WTC11 (cell line): ENCODE measurements around the gene AADACL4. TPM values are rescaled to one million over a fixed set of nuclear protein-coding genes. Genes with fewer than 3 reads are reported as not detected.

Experiments used
- ATAC-seq: fragments of 200-7000 bp; cut with Tn5 transposase; 2 replicates; pipeline ENCODE4 v1.10.0; 2021; ENCODE audit warnings: mild to moderate bottlenecking, moderate library complexity
- CTCF ChIA-PET: fragments of 300-600 bp; sonication (Branson Sonifier 250); formaldehyde crosslinking; loops from one replicate; lab custom pipeline; 2021; ENCODE audit warnings: antibody characterized with exemption; lab: Charles Lee
- POLR2A ChIA-PET: fragments of 350-600 bp; sonication (Branson Sonifier 250); formaldehyde crosslinking; loops from one replicate; lab custom pipeline; 2021; ENCODE audit warnings: antibody characterized with exemption; lab: Charles Lee
- DNase-seq: peaks from one replicate; pipeline ENCODE4 v3.0.0; 2021; ENCODE audit warnings: low spot score
- H3K27ac Mint-ChIP-seq: 2 replicates; pipeline ENCODE4 v1.8.0; 2021; ENCODE audit warnings: mixed read lengths
- H3K27me3 Mint-ChIP-seq: 2 replicates; pipeline ENCODE4 v1.8.0; 2021; ENCODE audit warnings: low read depth, mild to moderate bottlenecking, moderate library complexity, mixed read lengths
- H3K36me3 Mint-ChIP-seq: 2 replicates; pipeline ENCODE4 v1.8.0; 2021; ENCODE audit warnings: mixed read lengths
- H3K4me1 Mint-ChIP-seq: 2 replicates; pipeline ENCODE4 v1.8.0; 2022; ENCODE audit warnings: mixed read lengths
- H3K4me3 Mint-ChIP-seq: 2 replicates; pipeline ENCODE4 v1.8.0; 2021; ENCODE audit warnings: mild to moderate bottlenecking, moderate library complexity, mixed read lengths
- H3K9me3 Mint-ChIP-seq: 2 replicates; pipeline ENCODE4 v1.8.0; 2021; ENCODE audit warnings: mixed read lengths
- ATF2 ChIP-seq: sonication (generic); formaldehyde crosslinking; IDR thresholded peaks from 2 replicates; pipeline ENCODE4 v1.8.1; 2022; ENCODE audit warnings: low read depth, missing genetic modification reagents, borderline replicate concordance
- E2F4 ChIP-seq: sonication (generic); formaldehyde crosslinking; IDR thresholded peaks from 2 replicates; pipeline ENCODE4 v1.8.1; 2022; ENCODE audit warnings: low read depth, mild to moderate bottlenecking, moderate library complexity, missing genetic modification reagents, borderline replicate concordance
- EMX1 ChIP-seq: fragments of 250-450 bp; sonication (Bioruptor Pico); IDR thresholded peaks from 2 replicates; pipeline ENCODE4 v1.8.0; 2021; ENCODE audit warnings: mild to moderate bottlenecking
- ETV6 ChIP-seq: sonication (generic); formaldehyde crosslinking; IDR thresholded peaks from 2 replicates; pipeline ENCODE4 v1.8.1; 2022; ENCODE audit warnings: mild to moderate bottlenecking, missing genetic modification reagents
- FOXP1 ChIP-seq: sonication (generic); formaldehyde crosslinking; IDR thresholded peaks from 2 replicates; pipeline ENCODE4 v1.8.0; 2022; ENCODE audit warnings: missing genetic modification reagents, mild to moderate bottlenecking, moderate library complexity, borderline replicate concordance
- FOXP4 ChIP-seq: sonication (generic); formaldehyde crosslinking; IDR thresholded peaks from 2 replicates; pipeline ENCODE4 v1.8.0; 2022; ENCODE audit warnings: mild to moderate bottlenecking, missing genetic modification reagents
- GTF2I ChIP-seq: fragments of 250-450 bp; sonication (Bioruptor Pico); conservative IDR thresholded peaks from 2 replicates; pipeline ENCODE4 v1.4.0; 2021; ENCODE audit warnings: mild to moderate bottlenecking
- MLX ChIP-seq: sonication (generic); formaldehyde crosslinking; IDR thresholded peaks from 2 replicates; pipeline ENCODE4 v1.8.1; 2023; ENCODE audit warnings: mild to moderate bottlenecking, missing genetic modification reagents, moderate library complexity
- MXD4 ChIP-seq: fragments of 250-450 bp; sonication (Bioruptor Pico); IDR thresholded peaks from 2 replicates; pipeline ENCODE4 v1.8.0; 2021; ENCODE audit warnings: mild to moderate bottlenecking, moderate library complexity, borderline replicate concordance
- NFE2L1 ChIP-seq: sonication (generic); formaldehyde crosslinking; IDR thresholded peaks from 2 replicates; pipeline ENCODE4 v1.8.1; 2023; ENCODE audit warnings: missing genetic modification reagents
- OVOL2 ChIP-seq: fragments of 250-450 bp; sonication (Bioruptor Pico); IDR thresholded peaks from 2 replicates; pipeline ENCODE4 v1.9.0; 2021; ENCODE audit warnings: mild to moderate bottlenecking, borderline replicate concordance
- RORB ChIP-seq: fragments of 250-450 bp; sonication (Bioruptor Pico); IDR thresholded peaks from 2 replicates; pipeline ENCODE4 v1.9.0; 2021; ENCODE audit warnings: mild to moderate bottlenecking
- SMAD3 ChIP-seq: sonication (generic); formaldehyde crosslinking; IDR thresholded peaks from 2 replicates; pipeline ENCODE4 v1.8.0; 2022; ENCODE audit warnings: missing genetic modification reagents, mild to moderate bottlenecking, borderline replicate concordance
- SP1 ChIP-seq: sonication (generic); formaldehyde crosslinking; conservative IDR thresholded peaks from 2 replicates; pipeline ENCODE4 v1.8.1; 2022; ENCODE audit warnings: missing genetic modification reagents
- TEAD1 ChIP-seq: sonication (generic); formaldehyde crosslinking; IDR thresholded peaks from 2 replicates; pipeline ENCODE4 v1.8.0; 2022; ENCODE audit warnings: mild to moderate bottlenecking, missing genetic modification reagents
- TP53 ChIP-seq: sonication (generic); formaldehyde crosslinking; IDR thresholded peaks from 2 replicates; pipeline ENCODE4 v1.8.1; 2023; ENCODE audit warnings: mild to moderate bottlenecking, missing genetic modification reagents
- USF2 ChIP-seq: sonication (generic); formaldehyde crosslinking; IDR thresholded peaks from 2 replicates; pipeline ENCODE4 v1.8.1; 2023; ENCODE audit warnings: mild to moderate bottlenecking, missing genetic modification reagents, moderate library complexity
- ZNF121 ChIP-seq: sonication (generic); formaldehyde crosslinking; IDR thresholded peaks from 2 replicates; pipeline ENCODE4 v1.8.0; 2023; ENCODE audit warnings: missing genetic modification reagents
- ZNF138 ChIP-seq: sonication (generic); formaldehyde crosslinking; conservative IDR thresholded peaks from 2 replicates; pipeline ENCODE4 v1.8.1; 2022; ENCODE audit warnings: mild to moderate bottlenecking, moderate library complexity, missing genetic modification reagents
- ZNF219 ChIP-seq: sonication (generic); formaldehyde crosslinking; IDR thresholded peaks from 2 replicates; pipeline ENCODE4 v1.8.0; 2023; ENCODE audit warnings: missing genetic modification reagents, mild to moderate bottlenecking, borderline replicate concordance
- ZNF232 ChIP-seq: sonication (generic); formaldehyde crosslinking; IDR thresholded peaks from 2 replicates; pipeline ENCODE4 v1.8.0; 2022; ENCODE audit warnings: mild to moderate bottlenecking, missing genetic modification reagents
- ZNF423 ChIP-seq: fragments of 250-450 bp; sonication (Bioruptor Pico); IDR thresholded peaks from 2 replicates; pipeline ENCODE4 v2.1.2; 2022; ENCODE audit warnings: mild to moderate bottlenecking, moderate library complexity
- ZNF512 ChIP-seq: sonication (generic); formaldehyde crosslinking; IDR thresholded peaks from 2 replicates; pipeline ENCODE4 v1.8.1; 2022; ENCODE audit warnings: missing genetic modification reagents, borderline replicate concordance
- total RNA-seq: library from RNA; stranded (reverse); gene quantifications from 3 replicates; pipeline ENCODE4 v1.2.3, GENCODE V29; 2021

The AADACL4 gene
- total RNA-seq, 1 experiment from 2014 or later = 0.11 TPM

- H3K27me3 Mint-ChIP-seq = no peaks in the 10 kb centered on the region
- TF ChIP-seq ZNF219 (CRISPR knock-in tag) = no peak
- no peak for TF ChIP-seq ZNF423 (CRISPR knock-in tag)
- no peak for TF ChIP-seq ZNF138
- TF ChIP-seq MXD4 (CRISPR knock-in tag) = no peak
- TF ChIP-seq TEAD1 (CRISPR knock-in tag) = no peak
- no peak for TF ChIP-seq FOXP1 (CRISPR knock-in tag)
- TF ChIP-seq E2F4 (CRISPR knock-in tag) = no peak
- TF ChIP-seq FOXP4 (CRISPR knock-in tag) = no peak
- TF ChIP-seq MLX (CRISPR knock-in tag) = no peak
- TF ChIP-seq EMX1 (CRISPR knock-in tag) = no peak
- TF ChIP-seq ATF2 = no peak
- no peak for TF ChIP-seq ZNF121 (CRISPR knock-in tag)
- no peak for TF ChIP-seq USF2 (CRISPR knock-in tag)
- no peak for TF ChIP-seq OVOL2 (CRISPR knock-in tag)
- TF ChIP-seq TP53 = no peak
- TF ChIP-seq, all 79 proteins: peak for 0
- ChIA-PET CTCF (interaction anchor here (0.6 to 4.1 kb wide), 6 partner anchors 12 to 356 kb away, joined by 3 to 37 read pairs (median 7); partner anchors contain the start of gene DHRS3), POLR2A (interaction anchor here (0.6 kb wide), 1 partner anchor 110 kb away, joined by 3 read pairs; no protein-coding TSS in a partner anchor)
- H3K9me3 Mint-ChIP-seq = no peaks in the 10 kb centered on the region; the same call in 1 of the 2 replicates
- no peaks in the 10 kb centered on the region for H3K36me3 Mint-ChIP-seq
- no peak overlapping the region; the same call in 1 of the 2 replicates for H3K27ac Mint-ChIP-seq
- no peak overlapping the region for H3K4me3 Mint-ChIP-seq
- DNase-seq (no peak), ATAC-seq (no peak)
- H3K4me1 Mint-ChIP-seq = peaks cover 70% of the 10 kb centered on the region
These were observed 12.3 kb upstream of the AADACL4 start for GRCh38 chr1:12631571-12631970.

GRCh38 chr1:12634156-12634555 is 9.7 kb upstream of the AADACL4 start:
- POLR2A ChIA-PET = no interaction called here
- ATAC-seq (no peak), DNase-seq (no peak)
- no peak overlapping the region for H3K4me3 Mint-ChIP-seq
- H3K9me3 Mint-ChIP-seq = peaks cover 16% of the 10 kb centered on the region
- peaks cover 5% of the 10 kb centered on the region for H3K36me3 Mint-ChIP-seq
- TF ChIP-seq RORB (CRISPR knock-in tag) (no peak), SMAD3 (CRISPR knock-in tag) (no peak), GTF2I (CRISPR knock-in tag) (no peak), FOXP4 (CRISPR knock-in tag) (no peak), TP53 (no peak), SP1 (no peak), ZNF232 (CRISPR knock-in tag) (no peak), ETV6 (CRISPR knock-in tag) (no peak), ZNF512 (CRISPR knock-in tag) (no peak), NFE2L1 (CRISPR knock-in tag) (no peak)
- TF ChIP-seq, all 79 proteins: peak for 0
- peak overlapping the region; percentile 74 for H3K27ac Mint-ChIP-seq
- H3K4me1 Mint-ChIP-seq = peaks cover 58% of the 10 kb centered on the region
- H3K27me3 Mint-ChIP-seq = peaks cover 4% of the 10 kb centered on the region; the same call in 1 of the 2 replicates
- CTCF ChIA-PET = interaction anchor here (1.5 to 3.0 kb wide), 2 partner anchors 14 to 33 kb away, joined by 8 to 14 read pairs; no protein-coding TSS in a partner anchor
